Activated effector memory CD4-positive, alpha-beta T cell treated with anti-CD3 and anti-CD28 coated beads, Interleukin-2, amount 50 U/mL, for 16 hours (primary cell): ENCODE data around the gene TCF7L2.
"Not testable (repeated sequence)": the region's sequence is repeated elsewhere in the genome, so short reads cannot be mapped to it uniquely, and the experiment has no call there.

Experiments used
- DNase-seq: peaks from one replicate; pipeline ENCODE4 v3.0.0-alpha.2; 2020

Gene TCF7L2

GRCh38 chr10:113099431-113100183, 149.6 kb downstream of the TCF7L2 start:
- no peak for DNase-seq

GRCh38 chr10:113100281-113100680, 150.2 kb downstream of the TCF7L2 start:
- DNase-seq = no peak

- no peak for DNase-seq
Measured at GRCh38 chr10:113103131-113103840, 153.2 kb downstream of the TCF7L2 start.

GRCh38 chr10:113104047-113104446, 154.0 kb downstream of the TCF7L2 start:
- DNase-seq = no peak

- DNase-seq = peak; percentile 68
Measured at GRCh38 chr10:113108194-113108835, 158.3 kb downstream of the TCF7L2 start.

GRCh38 chr10:113108948-113109347, 158.9 kb downstream of the TCF7L2 start:
- no peak for DNase-seq

GRCh38 chr10:113109482-113109881, 159.4 kb downstream of the TCF7L2 start:
- not testable (repeated sequence) for DNase-seq

GRCh38 chr10:113111260-113111659, 161.2 kb downstream of the TCF7L2 start:
- no peak for DNase-seq

GRCh38 chr10:113111900-113112853, 162.1 kb downstream of the TCF7L2 start:
- no peak for DNase-seq

- no peak for DNase-seq
Measured at GRCh38 chr10:113113241-113113640, 163.2 kb downstream of the TCF7L2 start.

- no peak for DNase-seq
Measured at GRCh38 chr10:113113918-113114317, 163.9 kb downstream of the TCF7L2 start.

- DNase-seq = no peak
Measured at GRCh38 chr10:113115556-113115955, 165.5 kb downstream of the TCF7L2 start.

GRCh38 chr10:113118882-113119281, 168.8 kb downstream of the TCF7L2 start:
- DNase-seq = no peak

- DNase-seq = no peak
Measured at GRCh38 chr10:113119801-113120200, 169.8 kb downstream of the TCF7L2 start.

GRCh38 chr10:113121153-113121552, 171.1 kb downstream of the TCF7L2 start:
- DNase-seq = no peak

GRCh38 chr10:113122947-113123346, 172.9 kb downstream of the TCF7L2 start:
- DNase-seq = no peak

GRCh38 chr10:113124724-113125123, 174.7 kb downstream of the TCF7L2 start:
- no peak for DNase-seq

GRCh38 chr10:113125612-113126011, 175.6 kb downstream of the TCF7L2 start:
- DNase-seq = no peak

- peak; percentile 74 for DNase-seq
Measured at GRCh38 chr10:113126229-113127201, 176.5 kb downstream of the TCF7L2 start.

GRCh38 chr10:113127261-113127900, 177.3 kb downstream of the TCF7L2 start:
- DNase-seq = no peak

GRCh38 chr10:113127901-113128283, 177.8 kb downstream of the TCF7L2 start:
- no peak for DNase-seq
